ENCODE results near the gene HASPIN. TPM values are rescaled to one million over a fixed set of nuclear protein-coding genes. Genes with fewer than 3 reads are reported as not detected.
A peak's percentile ranks its signal among the peaks of the same experiment; 100 is the strongest.

Gene HASPIN
- total and polyA plus RNA-seq, 9 of the 15 experiments (the other 6 are each of a cell fraction or from before 2014, with no cell fraction given), result 0.81 to 13.5 (median 9.9) TPM

GRCh38 chr17:3695723-3696411 is 27.8 kb upstream of the HASPIN start, which contains the start of gene P2RX5 (continued):
- TF ChIP-seq ZNF512 (tag; IDR thresholded peaks at IDR 0.05) (no peak), DNMT1 (IDR thresholded peaks at IDR 0.05) (no peak), SPI1 (IDR thresholded peaks at IDR 0.05; ENCODE audit: borderline replicate concordance, low read depth, low read length) (0 out of 2 replicates have a peak, but pooled peaks have one; percentile 27), RBM34 (IDR thresholded peaks at IDR 0.05; ENCODE audit: borderline replicate concordance, insufficient read depth, low read length) (no peak), ZC3H4 (CRISPR knock-in tag; IDR thresholded peaks at IDR 0.05; ENCODE audit: borderline replicate concordance) (no peak), EWSR1 (IDR thresholded peaks at IDR 0.05; ENCODE audit: borderline replicate concordance, low read depth, partially characterized antibody) (no peak), NR0B1 (IDR thresholded peaks at IDR 0.05; ENCODE audit: partially characterized antibody) (no peak), XRCC4 (IDR thresholded peaks at IDR 0.05; ENCODE audit: extremely low read depth, insufficient read depth, insufficient read length) (no peak), ELF2 (CRISPR knock-in tag; IDR thresholded peaks at IDR 0.05) (no peak), ILF3 (IDR thresholded peaks at IDR 0.05; ENCODE audit: borderline replicate concordance) (no peak), JUN (IDR thresholded peaks at IDR 0.05; ENCODE audit: borderline replicate concordance, low read depth, low read length) (no peak), JUN (CRISPR knock-in tag; IDR thresholded peaks at IDR 0.05; ENCODE audit: borderline replicate concordance) (no peak), REST (IDR thresholded peaks at IDR 0.05; ENCODE audit: borderline replicate concordance) (peak; percentile 76), REST (CRISPR knock-in tag; IDR thresholded peaks at IDR 0.05; ENCODE audit: low read depth) (no peak), SMAD4 (CRISPR knock-in tag; conservative IDR thresholded peaks at IDR 0.05) (no peak), ZNF668 (CRISPR knock-in tag; IDR thresholded peaks at IDR 0.05) (no peak)
